HG02642 (cell line): ENCODE data around the gene RBPJ.
A peak's percentile ranks its signal among the peaks of the same experiment; 100 is the strongest.
"Not testable (repeated sequence)": the region's sequence is repeated elsewhere in the genome, so short reads cannot be mapped to it uniquely, and the experiment has no call there.

Experiments used
- ATAC-seq: cut with Tn5 transposase; IDR thresholded peaks from one replicate; pipeline ENCODE4 v1.9.1; 2021; ENCODE audit warnings: mild to moderate bottlenecking; ENCODE audit not compliant: unreplicated experiment, poor library complexity

Gene RBPJ

GRCh38 chr4:26368685-26369084, 47.9 kb downstream of the RBPJ start:
- no peak for ATAC-seq

GRCh38 chr4:26369132-26369531, 48.3 kb downstream of the RBPJ start:
- no peak for ATAC-seq

- ATAC-seq: no peak
Measured at GRCh38 chr4:26369581-26369980, 48.8 kb downstream of the RBPJ start.

- ATAC-seq: no peak
Measured at GRCh38 chr4:26372076-26372475, 51.3 kb downstream of the RBPJ start.

- peak; percentile 82 for ATAC-seq
Measured at GRCh38 chr4:26372525-26373172, 51.8 kb downstream of the RBPJ start.

GRCh38 chr4:26375551-26375950, 54.7 kb downstream of the RBPJ start:
- ATAC-seq: no peak

GRCh38 chr4:26377328-26378311, 56.8 kb downstream of the RBPJ start:
- no peak for ATAC-seq

- no peak for ATAC-seq
Measured at GRCh38 chr4:26379837-26380236, 59.0 kb downstream of the RBPJ start.

- ATAC-seq: no peak
Measured at GRCh38 chr4:26380740-26381139, 59.9 kb downstream of the RBPJ start.

- ATAC-seq: no peak
Measured at GRCh38 chr4:26384380-26385057, 63.7 kb downstream of the RBPJ start.

- no peak for ATAC-seq
Measured at GRCh38 chr4:26385690-26386089, 64.9 kb downstream of the RBPJ start.

- ATAC-seq: no peak
Measured at GRCh38 chr4:26386386-26386785, 65.6 kb downstream of the RBPJ start.

- no peak for ATAC-seq
Measured at GRCh38 chr4:26388671-26389070, 67.9 kb downstream of the RBPJ start.

GRCh38 chr4:26397086-26397485, 76.3 kb downstream of the RBPJ start:
- ATAC-seq: no peak

- no peak for ATAC-seq
Measured at GRCh38 chr4:26400132-26400531, 79.3 kb downstream of the RBPJ start.

GRCh38 chr4:26402017-26402416, 81.2 kb downstream of the RBPJ start:
- not testable (repeated sequence) for ATAC-seq

- peak; percentile 57 for ATAC-seq
Measured at GRCh38 chr4:26402458-26402857, 81.6 kb downstream of the RBPJ start.

GRCh38 chr4:26404743-26405206, 84.0 kb downstream of the RBPJ start:
- ATAC-seq: no peak

GRCh38 chr4:26406346-26406975, 85.6 kb downstream of the RBPJ start:
- ATAC-seq: no peak

- no peak for ATAC-seq
Measured at GRCh38 chr4:26407476-26407875, 86.7 kb downstream of the RBPJ start.
